Liver (tissue), 9 donors: Measurements from ENCODE around the gene KATNAL1. TPM values are rescaled to one million over a fixed set of nuclear protein-coding genes. Genes with fewer than 3 reads are reported as not detected.

Experiments used
- DNase-seq: peaks from one replicate; pipeline ENCODE4 v3.0.0-alpha.2; 2017; ENCODE audit warnings: low spot score
- H3K27ac ChIP-seq, 2 donors: one replicate each; pipeline ENCODE4 v1.7.0; 2013; ENCODE audit warnings: inconsistent platforms in 2 of 2, low read length in 2 of 2, control low read depth in 1 of 2, low read depth in 1 of 2, mild to moderate bottlenecking in 1 of 2
- H3K27me3 ChIP-seq, 4 donors: one replicate each; pipeline versions ENCODE4 v1.6.1 to v1.7.0; 2013; ENCODE audit warnings: low read length in 3 of 4, inconsistent platforms in 1 of 4, mild to moderate bottlenecking in 1 of 4, moderate library complexity in 1 of 4; ENCODE audit not compliant: control insufficient read depth in 4 of 4, insufficient read depth in 4 of 4
- H3K36me3 ChIP-seq, 4 donors: one replicate each; pipeline versions ENCODE4 v1.6.1 to v1.7.0; 2013; ENCODE audit warnings: low read length in 3 of 4, mild to moderate bottlenecking in 3 of 4, low read depth in 1 of 4, moderate library complexity in 1 of 4; ENCODE audit not compliant: control insufficient read depth in 4 of 4, insufficient read depth in 3 of 4
- H3K4me1 ChIP-seq, 4 donors: one replicate each; pipeline versions ENCODE4 v1.6.1 to v1.7.0; 2013; ENCODE audit warnings: low read length in 3 of 4, mild to moderate bottlenecking in 3 of 4, moderate library complexity in 1 of 4; ENCODE audit not compliant: control insufficient read depth in 4 of 4, insufficient read depth in 4 of 4
- H3K4me3 ChIP-seq, 3 donors: one replicate each; pipeline versions ENCODE4 v1.6.1 to v1.7.0; 2013; ENCODE audit warnings: low read length in 3 of 3, control low read depth in 1 of 3, low read depth in 1 of 3, mild to moderate bottlenecking in 1 of 3
- H3K9ac ChIP-seq, 2 donors: one replicate each; pipeline ENCODE4 v1.7.0; 2013; ENCODE audit warnings: low read length in 2 of 2, mild to moderate bottlenecking in 2 of 2, moderate library complexity in 2 of 2, control low read depth in 1 of 2, low read depth in 1 of 2
- H3K9me3 ChIP-seq, 4 donors: one replicate each; pipeline versions ENCODE4 v1.6.1 to v1.7.0; 2013; ENCODE audit warnings: low read length in 3 of 4; ENCODE audit not compliant: control insufficient read depth in 4 of 4
- ATF3 ChIP-seq: IDR thresholded peaks from 2 replicates; pipeline ENCODE4 v1.6.1; 2016; ENCODE audit warnings: antibody characterized with exemption
- CTCF ChIP-seq: fragments of 150-350 bp; IDR thresholded peaks from 2 replicates; pipeline ENCODE4 v1.5.1; 2017; ENCODE audit warnings: improper control_type of control experiment, low read depth, low read length; ENCODE audit not compliant: missing input control
- EGR1 ChIP-seq, 2 donors: IDR thresholded peaks; 2 replicates each; pipeline ENCODE4 v1.6.1; 2016 to 2018; ENCODE audit warnings: antibody characterized with exemption in 2 of 2, low read depth in 2 of 2
- FOXA1 ChIP-seq: IDR thresholded peaks from 2 replicates; pipeline ENCODE4 v1.6.1; 2016; ENCODE audit warnings: antibody characterized with exemption
- GABPA ChIP-seq, 2 donors: IDR thresholded peaks in 1 of 2; conservative IDR thresholded peaks in 1 of 2; 2 replicates each; pipeline ENCODE4 v1.6.1; 2016; ENCODE audit warnings: antibody characterized with exemption in 2 of 2, mild to moderate bottlenecking in 1 of 2, moderate library complexity in 1 of 2
- HNF4A ChIP-seq, 2 donors: conservative IDR thresholded peaks; 2 replicates each; pipeline ENCODE4 v1.6.1; 2016; ENCODE audit warnings: antibody characterized with exemption in 2 of 2, mild to moderate bottlenecking in 2 of 2
- JUND ChIP-seq, 2 donors: IDR thresholded peaks; 2 replicates each; pipeline ENCODE4 v1.6.1; 2016; ENCODE audit warnings: antibody characterized with exemption in 2 of 2
- NR2F2 ChIP-seq: IDR thresholded peaks from 2 replicates; pipeline ENCODE4 v1.6.1; 2016; ENCODE audit warnings: antibody characterized with exemption
- RAD21 ChIP-seq, 2 donors: IDR thresholded peaks; 2 replicates each; pipeline ENCODE4 v1.6.1; 2016; ENCODE audit warnings: antibody characterized with exemption in 2 of 2, mild to moderate bottlenecking in 2 of 2
- RXRA ChIP-seq, 2 donors: IDR thresholded peaks; 2 replicates each; pipeline ENCODE4 v1.6.1; 2017 to 2018; ENCODE audit warnings: antibody characterized with exemption in 2 of 2, mild to moderate bottlenecking in 1 of 2
- SP1 ChIP-seq: IDR thresholded peaks from 2 replicates; pipeline ENCODE4 v1.6.1; 2018; ENCODE audit warnings: antibody characterized with exemption, mild to moderate bottlenecking
- TAF1 ChIP-seq: conservative IDR thresholded peaks from 2 replicates; pipeline ENCODE4 v1.6.1; 2016; ENCODE audit warnings: antibody characterized with exemption, mild to moderate bottlenecking
- YY1 ChIP-seq: IDR thresholded peaks from 2 replicates; pipeline ENCODE4 v1.6.1; 2016; ENCODE audit warnings: antibody characterized with exemption, mild to moderate bottlenecking
- WGBS: extraction: QIAGEN DNeasy Blood & Tissue Kit; methylation state at CpG from one replicate; pipeline ENCODE4 v1.1.7; 2013; 5-methylcytosine and 5-hydroxymethylcytosine counted together
- polyA plus RNA-seq, 2 donors: library from polyadenylated mRNA; stranded (reverse) in 1 of 2; unstranded in 1 of 2; fragments of 200-250 nt in 1 of 2; fragments of >200 nt in 1 of 2; fragmentation: Nextera tagmentation in 1 of 2; extraction: Ambion mirVana in 1 of 2; gene quantifications; one replicate each; pipeline versions ENCODE4 v1.2.1 to v1.2.3, GENCODE V29; 2013 to 2015
- total RNA-seq, 2 donors: library from RNA; depleted of rRNA; stranded (reverse); fragments of >200 nt; gene quantifications; one replicate each; pipeline ENCODE4 v1.2.3, GENCODE V29; 2014
- TF ChIP-seq, protein P1 (sequence below): IDR thresholded peaks from 2 replicates; pipeline ENCODE4 v1.6.1; 2016; ENCODE audit warnings: antibody characterized with exemption
- TF ChIP-seq, protein P2 (sequence below): IDR thresholded peaks from 2 replicates; pipeline ENCODE4 v1.6.1; 2016; ENCODE audit warnings: antibody characterized with exemption, mild to moderate bottlenecking
- donor health status: healthy.
- donor health status: healthy.
- donor health status: healthy.
- donor health status: healthy.
- donor health status: healthy.

Gene KATNAL1
- total and polyA plus RNA-seq, 4 donors: 2.7 to 12.8 (median 6.0) TPM

- H3K4me3 ChIP-seq: no peak overlapping the region
- no peaks in the 10 kb centered on the region for H3K9me3 ChIP-seq
- no peaks in the 10 kb centered on the region for H3K27me3 ChIP-seq
- H3K36me3 ChIP-seq: no peaks in the 10 kb centered on the region
- no peak overlapping the region for H3K9ac ChIP-seq
- DNase-seq: no peak
- H3K4me1 ChIP-seq: no peaks in the 10 kb centered on the region
- TF ChIP-seq ATF3: no peak
- no peak for TF ChIP-seq NR2F2
- no peak overlapping the region for H3K27ac ChIP-seq
Measured at GRCh38 chr13:30299786-30300185, 7.6 kb downstream of the KATNAL1 start.

GRCh38 chr13:30295116-30295515 is 12.2 kb downstream of the KATNAL1 start:
- 98% methylated on average over 2 of the region's 2 CpGs for WGBS
- H3K4me1 ChIP-seq: peaks cover 2 to 7% (median 4%) of the 10 kb centered on the region in 4 donors
- no peak overlapping the region for H3K27ac ChIP-seq
- TF ChIP-seq EGR1 (IDR thresholded peaks at IDR 0.05; ENCODE audit: low read depth in 2 of 2): no peak
- no peak for TF ChIP-seq FOXA1
- no peak for TF ChIP-seq RAD21 (IDR thresholded peaks at IDR 0.05)
- no peak for TF ChIP-seq NR2F2
- TF ChIP-seq YY1: no peak
- TF ChIP-seq TAF1: no peak
- TF ChIP-seq RXRA (IDR thresholded peaks at IDR 0.05): no peak
- TF ChIP-seq CTCF: no peak
- TF ChIP-seq JUND (IDR thresholded peaks at IDR 0.05): no peak
- no peak for TF ChIP-seq SP1
- no peak for TF ChIP-seq HNF4A (conservative IDR thresholded peaks at IDR 0.05)
- TF ChIP-seq, protein P1, sequence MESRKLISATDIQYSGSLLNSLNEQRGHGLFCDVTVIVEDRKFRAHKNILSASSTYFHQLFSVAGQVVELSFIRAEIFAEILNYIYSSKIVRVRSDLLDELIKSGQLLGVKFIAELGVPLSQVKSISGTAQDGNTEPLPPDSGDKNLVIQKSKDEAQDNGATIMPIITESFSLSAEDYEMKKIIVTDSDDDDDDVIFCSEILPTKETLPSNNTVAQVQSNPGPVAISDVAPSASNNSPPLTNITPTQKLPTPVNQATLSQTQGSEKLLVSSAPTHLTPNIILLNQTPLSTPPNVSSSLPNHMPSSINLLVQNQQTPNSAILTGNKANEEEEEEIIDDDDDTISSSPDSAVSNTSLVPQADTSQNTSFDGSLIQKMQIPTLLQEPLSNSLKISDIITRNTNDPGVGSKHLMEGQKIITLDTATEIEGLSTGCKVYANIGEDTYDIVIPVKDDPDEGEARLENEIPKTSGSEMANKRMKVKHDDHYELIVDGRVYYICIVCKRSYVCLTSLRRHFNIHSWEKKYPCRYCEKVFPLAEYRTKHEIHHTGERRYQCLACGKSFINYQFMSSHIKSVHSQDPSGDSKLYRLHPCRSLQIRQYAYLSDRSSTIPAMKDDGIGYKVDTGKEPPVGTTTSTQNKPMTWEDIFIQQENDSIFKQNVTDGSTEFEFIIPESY: no peak
- TF ChIP-seq, protein P2, sequence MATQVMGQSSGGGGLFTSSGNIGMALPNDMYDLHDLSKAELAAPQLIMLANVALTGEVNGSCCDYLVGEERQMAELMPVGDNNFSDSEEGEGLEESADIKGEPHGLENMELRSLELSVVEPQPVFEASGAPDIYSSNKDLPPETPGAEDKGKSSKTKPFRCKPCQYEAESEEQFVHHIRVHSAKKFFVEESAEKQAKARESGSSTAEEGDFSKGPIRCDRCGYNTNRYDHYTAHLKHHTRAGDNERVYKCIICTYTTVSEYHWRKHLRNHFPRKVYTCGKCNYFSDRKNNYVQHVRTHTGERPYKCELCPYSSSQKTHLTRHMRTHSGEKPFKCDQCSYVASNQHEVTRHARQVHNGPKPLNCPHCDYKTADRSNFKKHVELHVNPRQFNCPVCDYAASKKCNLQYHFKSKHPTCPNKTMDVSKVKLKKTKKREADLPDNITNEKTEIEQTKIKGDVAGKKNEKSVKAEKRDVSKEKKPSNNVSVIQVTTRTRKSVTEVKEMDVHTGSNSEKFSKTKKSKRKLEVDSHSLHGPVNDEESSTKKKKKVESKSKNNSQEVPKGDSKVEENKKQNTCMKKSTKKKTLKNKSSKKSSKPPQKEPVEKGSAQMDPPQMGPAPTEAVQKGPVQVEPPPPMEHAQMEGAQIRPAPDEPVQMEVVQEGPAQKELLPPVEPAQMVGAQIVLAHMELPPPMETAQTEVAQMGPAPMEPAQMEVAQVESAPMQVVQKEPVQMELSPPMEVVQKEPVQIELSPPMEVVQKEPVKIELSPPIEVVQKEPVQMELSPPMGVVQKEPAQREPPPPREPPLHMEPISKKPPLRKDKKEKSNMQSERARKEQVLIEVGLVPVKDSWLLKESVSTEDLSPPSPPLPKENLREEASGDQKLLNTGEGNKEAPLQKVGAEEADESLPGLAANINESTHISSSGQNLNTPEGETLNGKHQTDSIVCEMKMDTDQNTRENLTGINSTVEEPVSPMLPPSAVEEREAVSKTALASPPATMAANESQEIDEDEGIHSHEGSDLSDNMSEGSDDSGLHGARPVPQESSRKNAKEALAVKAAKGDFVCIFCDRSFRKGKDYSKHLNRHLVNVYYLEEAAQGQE: no peak
- TF ChIP-seq GABPA (IDR thresholded peaks at IDR 0.05 in 1 of 2, conservative IDR thresholded peaks at IDR 0.05 in 1 of 2): no peak
- H3K9me3 ChIP-seq: no peaks in the 10 kb centered on the region
- H3K9ac ChIP-seq: no peak overlapping the region
- no peak overlapping the region for H3K4me3 ChIP-seq
- H3K27me3 ChIP-seq: no peaks in the 10 kb centered on the region
- DNase-seq: no peak
- H3K36me3 ChIP-seq: no peaks in the 10 kb centered on the region
